Endothelial cell of umbilical vein (primary cell): ENCODE data around the gene NEK6. TPM values are rescaled to one million over a fixed set of nuclear protein-coding genes. Genes with fewer than 3 reads are reported as not detected.

Experiments used
- BruUV-seq: library from RNA; stranded (reverse); fragments of 400-500 nt; replicated peaks from 2 replicates; lab custom pipeline; 2021; lab: Mats Ljungman, UMichigan
- CTCF ChIA-PET: fragments of 300-600, 350-600 bp; sonication (Branson Sonifier 250); formaldehyde crosslinking; loops from one replicate; lab custom pipeline; 2021; ENCODE audit warnings: antibody characterized with exemption, inconsistent platforms; lab: Charles Lee
- POLR2A ChIA-PET: fragments of 300-600, 350-600 bp; sonication (Branson Sonifier 250); formaldehyde crosslinking; loops from one replicate; lab custom pipeline; 2021; ENCODE audit warnings: antibody characterized with exemption, inconsistent platforms; lab: Charles Lee
- DNase-seq: peaks from one replicate; pipeline ENCODE4 v3.0.0-alpha.2; 2011; ENCODE audit warnings: low read depth, low spot score
- FAIRE-seq: peaks from 2 replicates; lab custom pipeline; 2011; peaks lifted over from hg19 to GRCh38; lab: Jason Lieb, UNC
- H2AFZ ChIP-seq: 2 replicates; pipeline ENCODE4 v1.6.0; 2012; ENCODE audit warnings: low read depth, low read length, control low read depth, inconsistent platforms
- H3K27ac ChIP-seq: 2 replicates; pipeline ENCODE4 v1.5.1; 2011; ENCODE audit warnings: low read depth, mild to moderate bottlenecking, control low read depth, low read length, moderate library complexity; ENCODE audit not compliant: insufficient read depth
- H3K27me3 ChIP-seq, 2 experiments: 2 replicates each; pipeline versions ENCODE4 v1.6.0 to v1.6.1; 2011; ENCODE audit warnings: low read length in 2 of 2, mixed read lengths in 1 of 2; ENCODE audit not compliant: control insufficient read depth in 2 of 2, insufficient read depth in 2 of 2
- H3K36me3 ChIP-seq, 2 experiments: 2 replicates in 1 of 2; 3 replicates in 1 of 2; pipeline ENCODE4 v1.5.1; 2011; ENCODE audit warnings: low read length in 2 of 2, mild to moderate bottlenecking in 1 of 2, moderate library complexity in 1 of 2; ENCODE audit not compliant: control insufficient read depth in 2 of 2, insufficient read depth in 2 of 2; ENCODE audit errors: extremely low read depth in 1 of 2
- H3K4me1 ChIP-seq: 3 replicates; pipeline ENCODE4 v1.5.1; 2011; ENCODE audit warnings: mild to moderate bottlenecking, low read length; ENCODE audit not compliant: control insufficient read depth, insufficient read depth; ENCODE audit errors: extremely low read depth
- H3K4me2 ChIP-seq: 2 replicates; pipeline ENCODE4 v1.6.1; 2011; ENCODE audit warnings: low read length, control low read depth, mixed read lengths; ENCODE audit not compliant: insufficient read depth
- H3K4me3 ChIP-seq, 3 experiments: fragments of 200-600 bp in 1 of 3; sonication (generic), shearing (Covaris generic) in 1 of 3; replicated peaks in 1 of 3; 2 replicates each; pipeline ENCODE4 v1.5.1; 2011 to 2016; ENCODE audit warnings: control low read depth in 3 of 3, low read length in 3 of 3, mild to moderate bottlenecking in 2 of 3, inconsistent platforms in 1 of 3, low read depth in 1 of 3, moderate library complexity in 1 of 3; ENCODE audit not compliant: insufficient read depth in 1 of 3
- H3K79me2 ChIP-seq: 2 replicates; pipeline ENCODE4 v1.6.0; 2012; ENCODE audit warnings: low read length, inconsistent platforms; ENCODE audit not compliant: control insufficient read depth, insufficient read depth
- H3K9ac ChIP-seq: replicated peaks from 2 replicates; pipeline ENCODE3; 2011; ENCODE audit warnings: low read length, control low read depth; ENCODE audit not compliant: insufficient read depth; ENCODE audit errors: extremely low read depth
- H3K9me1 ChIP-seq: replicated peaks from 3 replicates; pipeline ENCODE4 v1.6.0; 2011; ENCODE audit warnings: mild to moderate bottlenecking, low read length; ENCODE audit not compliant: control insufficient read depth, insufficient read depth; ENCODE audit errors: extremely low read depth
- H3K9me3 ChIP-seq: replicated peaks from 2 replicates; pipeline ENCODE4 v1.5.1; 2012; ENCODE audit warnings: low read length, inconsistent platforms; ENCODE audit not compliant: control insufficient read depth, insufficient read depth
- H4K20me1 ChIP-seq: replicated peaks from 2 replicates; pipeline ENCODE3; 2011; ENCODE audit warnings: mild to moderate bottlenecking, low read length; ENCODE audit not compliant: control insufficient read depth, insufficient read depth; ENCODE audit errors: extremely low read depth
- CTCF ChIP-seq, 2 donors: IDR thresholded peaks; 1 replicate in 1 of 2; 2 replicates in 1 of 2; pipeline ENCODE4 v1.5.1; 2011; ENCODE audit warnings: low read length in 2 of 2, mild to moderate bottlenecking in 2 of 2, moderate library complexity in 2 of 2, control low read depth in 1 of 2, inconsistent platforms in 1 of 2, low read depth in 1 of 2; ENCODE audit not compliant: insufficient read depth in 1 of 2; ENCODE audit errors: extremely low read depth in 1 of 2
- EZH2 ChIP-seq: IDR thresholded peaks from 2 replicates; pipeline ENCODE4 v1.6.1; 2012; ENCODE audit warnings: borderline replicate concordance, low read depth, mild to moderate bottlenecking, moderate library complexity, low read length, inconsistent platforms; ENCODE audit not compliant: severe bottlenecking
- FOS ChIP-seq: IDR thresholded peaks from 2 replicates; pipeline ENCODE4 v1.6.1; 2011; ENCODE audit warnings: mild to moderate bottlenecking, low read length, moderate library complexity, borderline replicate concordance; ENCODE audit not compliant: insufficient read depth
- GATA2 ChIP-seq: IDR thresholded peaks from 2 replicates; pipeline ENCODE4 v1.7.0; 2011; ENCODE audit warnings: low read depth, mild to moderate bottlenecking, moderate library complexity, mixed read lengths, low read length; ENCODE audit not compliant: insufficient read length, insufficient read depth
- JUN ChIP-seq: IDR thresholded peaks from 2 replicates; pipeline ENCODE4 v1.6.1; 2011; ENCODE audit warnings: borderline replicate concordance, low read depth; ENCODE audit not compliant: insufficient read length, insufficient read depth
- MYC ChIP-seq: IDR thresholded peaks from one replicate; pipeline ENCODE4 v1.6.1; 2011; ENCODE audit warnings: mild to moderate bottlenecking, low read depth, low read length
- POLR2A ChIP-seq: IDR thresholded peaks from 2 replicates; pipeline ENCODE4 v1.6.1; 2012; ENCODE audit warnings: low read depth, mild to moderate bottlenecking, control low read depth, low read length
- POLR2AphosphoS5 ChIP-seq: IDR thresholded peaks from 2 replicates; pipeline ENCODE4 v1.6.1; 2012; ENCODE audit warnings: low read depth, mild to moderate bottlenecking, control low read depth, low read length, moderate library complexity; ENCODE audit not compliant: insufficient read depth
- dilution Hi-C: fragments of 300-500 bp; cut with MboI; formaldehyde crosslinking; loops from one replicate; pipeline ENCODE4 v1.15.0; 2019; ENCODE audit warnings: low sequenced_read_pairs; ENCODE audit not compliant: extremely low pct_ligation_motif_present
- intact Hi-C: fragments of 100-400 bp; cut with micrococcal nuclease; formaldehyde crosslinking; loops from one replicate; pipeline ENCODE4 v1.10.0; 2022
- polyA plus RNA-seq, 4 experiments: library from polyadenylated mRNA; depleted of rRNA in 3 of 4; stranded (reverse) in 3 of 4; unstranded in 1 of 4; fragments of >200 nt; gene quantifications; 2 replicates each; pipeline versions ENCODE4 v1.2.1 to v1.2.3, GENCODE V29; 2011 to 2012; ENCODE audit warnings: missing spikeins in 1 of 4
- total RNA-seq: library from RNA; stranded (reverse); gene quantifications from 2 replicates; pipeline ENCODE4 v1.2.3, GENCODE V29; 2021
- TF ChIP-seq, protein P1 (sequence below): IDR thresholded peaks from 2 replicates; pipeline ENCODE4 v1.6.1; 2011; ENCODE audit not compliant: insufficient read depth, insufficient read length

The NEK6 gene
- total and polyA plus RNA-seq, 2 donors (not counting 3 experiments of a cell fraction or from before 2014, with no cell fraction given): 64.3 to 67.1 TPM

- no peak overlapping the region for H3K27ac ChIP-seq
- H3K79me2 ChIP-seq: no peaks in the 10 kb centered on the region
- no peak overlapping the region for H3K9ac ChIP-seq
- H4K20me1 ChIP-seq: no peaks in the 10 kb centered on the region
- dilution Hi-C loops (loop anchor here (25.0 kb wide), 1 partner anchor 96 kb away; no protein-coding TSS in a partner anchor), intact Hi-C loops (no loop called here)
- DNase-seq: no peak
- no peak overlapping the region for H2AFZ ChIP-seq
- TF ChIP-seq, protein P1, sequence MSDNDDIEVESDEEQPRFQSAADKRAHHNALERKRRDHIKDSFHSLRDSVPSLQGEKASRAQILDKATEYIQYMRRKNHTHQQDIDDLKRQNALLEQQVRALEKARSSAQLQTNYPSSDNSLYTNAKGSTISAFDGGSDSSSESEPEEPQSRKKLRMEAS: no peak
- TF ChIP-seq POLR2A (no peak), GATA2 (no peak), FOS (no peak), POLR2AphosphoS5 (no peak), EZH2 (no peak), JUN (no peak), CTCF (IDR thresholded peaks at IDR 0.05; ENCODE audit: extremely low read depth in 1 of 2, insufficient read depth in 1 of 2, low read depth in 1 of 2, low read length in 2 of 2) (no peak), MYC (no peak)
- no peaks in the 10 kb centered on the region for H3K9me3 ChIP-seq
- ChIA-PET CTCF (interaction anchor here (1.2 to 1.6 kb wide), 2 partner anchors 43 to 51 kb away, joined by 3 read pairs; no protein-coding TSS in a partner anchor), POLR2A (no interaction called here)
- H3K4me2 ChIP-seq: no peak overlapping the region
- peaks cover 60% of the 10 kb centered on the region for H3K4me1 ChIP-seq
- BruUV-seq: no TSS peak
- no peaks in the 10 kb centered on the region for H3K27me3 ChIP-seq
- FAIRE-seq: no peak
- no peaks in the 10 kb centered on the region for H3K9me1 ChIP-seq
- H3K4me3 ChIP-seq: no peak overlapping the region
- H3K36me3 ChIP-seq: no peaks in the 10 kb centered on the region
Observed at GRCh38 chr9:124215956-124216355, 41.8 kb upstream of the NEK6 start.
